ENCODE data around the gene PRAMEF15.
"Not testable (repeated sequence)": the region's sequence is repeated elsewhere in the genome, so short reads cannot be mapped to it uniquely, and the experiment has no call there.

The PRAMEF15 gene

DNA sequence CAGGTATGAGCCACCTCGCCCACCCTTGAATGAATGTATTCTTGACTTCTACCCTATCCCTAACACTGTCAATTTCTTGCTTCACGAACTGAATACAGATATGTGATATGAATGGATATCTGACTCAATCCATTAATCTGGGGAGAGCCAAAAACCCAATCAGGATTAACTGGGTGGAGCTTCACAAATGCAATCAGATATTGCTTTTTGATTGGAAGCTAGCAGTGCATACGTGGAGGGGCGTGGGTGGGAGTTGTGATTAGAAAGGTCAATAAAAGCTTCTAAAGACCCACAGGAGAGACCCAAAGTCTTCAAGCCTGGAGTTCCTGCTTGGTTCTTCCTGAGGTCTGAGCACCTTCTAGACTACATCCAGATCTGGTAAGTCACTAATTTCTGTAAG is at the start of gene PRAMEF15:
Gene PRAMEF15 (plus strand): TSS at position 301 of the 400 bp plus-strand sequence. CDS start 2,827 bp downstream, outside the sequence.
- DNase-seq, result not testable (repeated sequence)

DNA sequence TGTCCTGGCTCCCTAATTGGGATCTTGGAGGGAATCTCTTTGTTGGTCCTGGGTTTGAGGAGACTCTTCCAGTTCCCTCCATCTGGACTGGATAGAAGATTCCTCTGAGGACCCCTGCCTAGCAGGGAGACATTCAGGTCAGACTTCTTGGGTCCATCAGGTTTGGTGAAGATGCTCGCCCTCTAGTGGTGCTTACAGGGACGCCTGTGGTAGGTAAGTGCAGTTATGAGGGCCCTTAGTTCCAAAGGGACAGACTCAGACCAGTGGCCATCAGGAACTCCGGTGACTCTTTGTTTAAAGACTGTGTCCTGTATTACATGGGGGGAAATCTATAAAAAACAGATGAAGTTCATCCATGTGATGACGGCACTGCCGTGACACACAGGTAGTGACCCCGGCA is 38.4 kb upstream of the PRAMEF15 start:
- not testable (repeated sequence) for DNase-seq

DNA sequence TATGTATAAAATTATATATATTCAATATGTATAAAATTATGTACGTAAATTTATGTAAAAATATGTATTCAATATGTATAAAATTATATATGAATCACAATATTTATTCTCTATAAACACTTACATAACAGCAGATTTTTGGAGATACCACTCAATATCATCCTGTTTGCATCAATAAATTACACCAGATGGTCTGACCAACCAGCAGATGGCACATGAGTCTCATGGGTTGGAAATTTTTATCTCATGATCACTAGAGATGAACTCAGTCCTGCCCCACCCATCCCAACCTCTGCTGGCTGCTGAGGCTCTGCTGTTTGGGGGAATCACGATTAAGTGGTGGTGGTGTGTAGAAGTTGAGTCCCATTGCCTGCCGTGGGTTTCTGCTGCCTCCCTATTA is 35.8 kb upstream of the PRAMEF15 start:
- DNase-seq, result not testable (repeated sequence)

- DNase-seq, result not testable (repeated sequence)
Observed at GRCh38 chr1:13285037-13285436, 30.3 kb upstream of the PRAMEF15 start, which contains the start of gene PRAMEF8. Gene PRAMEF8, minus strand, starts transcription at chr1:13285137. Its CDS starts 1,046 bp downstream, at chr1:13284091.

DNA sequence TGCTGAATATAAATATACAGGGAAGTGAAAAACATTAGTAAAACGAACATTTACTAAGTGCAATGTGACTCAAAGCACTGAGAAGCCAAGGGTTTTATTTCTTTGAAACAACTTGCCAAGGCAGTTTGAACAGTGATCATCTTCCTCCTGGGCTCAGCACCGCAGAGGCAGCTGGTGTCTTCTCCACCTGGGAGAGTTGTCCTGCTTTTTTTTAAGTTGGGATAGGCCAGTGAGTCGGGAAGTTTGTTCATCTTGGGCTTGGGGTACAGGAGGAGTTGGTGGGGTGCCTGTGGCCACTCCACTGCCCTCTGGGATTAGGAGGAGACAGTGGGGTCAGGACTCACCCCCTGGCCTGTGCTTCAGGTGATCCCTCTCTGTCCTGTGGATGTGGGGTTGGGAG is 26.4 kb upstream of the PRAMEF15 start:
- DNase-seq, result not testable (repeated sequence)

GRCh38 chr1:13297216-13297931 is 18.0 kb upstream of the PRAMEF15 start:
- DNase-seq, result not testable (repeated sequence)

DNA sequence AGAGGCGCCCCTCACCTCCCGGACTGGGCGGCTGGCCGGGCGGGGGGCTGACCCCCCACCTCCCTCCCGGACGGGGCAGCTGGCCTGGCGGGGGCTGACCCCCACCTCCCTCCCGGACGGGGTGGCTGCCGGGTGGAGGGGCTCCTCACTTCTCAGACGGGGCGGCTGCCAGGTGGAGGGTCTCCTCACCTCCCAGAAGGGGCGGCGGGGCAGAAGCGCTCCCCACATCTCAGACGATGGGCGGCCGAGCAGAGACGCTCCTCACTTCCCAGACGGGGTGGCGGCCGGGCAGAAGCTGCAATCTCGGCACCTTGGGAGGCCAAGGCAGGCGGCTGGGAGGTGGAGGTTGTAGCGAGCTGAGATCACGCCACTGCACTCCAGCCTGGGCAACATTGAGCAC is 16.7 kb upstream of the PRAMEF15 start:
- DNase-seq, result not testable (repeated sequence)

- DNase-seq, result not testable (repeated sequence)
Observed at GRCh38 chr1:13302197-13302596, 13.2 kb upstream of the PRAMEF15 start.

DNA sequence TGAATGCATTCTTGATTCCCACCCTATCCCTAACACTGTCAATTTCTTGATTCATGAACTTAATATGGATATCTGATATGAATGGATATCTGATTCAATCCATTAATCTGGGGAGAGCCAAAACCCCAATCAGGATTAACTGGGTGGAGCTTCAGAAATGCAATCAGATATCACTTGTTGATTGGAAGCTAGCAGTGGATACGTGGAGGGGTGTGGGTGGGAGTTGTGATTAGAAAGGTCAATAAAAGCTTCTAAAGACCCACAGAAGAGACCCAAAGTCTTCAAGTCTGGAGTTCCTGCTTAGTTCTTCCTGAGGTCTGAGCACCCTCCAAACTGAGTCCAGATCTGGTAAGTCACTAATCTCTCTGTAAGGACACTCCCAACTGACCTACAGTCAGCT is 12.1 kb upstream of the PRAMEF15 start, which contains the start of gene PRAMEF33:
Gene PRAMEF33 (plus strand): TSS at position 301 of the 400 bp plus-strand sequence. CDS start 2,416 bp downstream, outside the sequence.
- not testable (repeated sequence) for DNase-seq

- DNase-seq, result not testable (repeated sequence)
Observed at GRCh38 chr1:13342496-13342895, 27.1 kb downstream of the PRAMEF15 start.

- not testable (repeated sequence) for DNase-seq
Observed at GRCh38 chr1:13347034-13347433, 31.7 kb downstream of the PRAMEF15 start, which contains the start of gene PRAMEF14. Gene PRAMEF14, minus strand, starts transcription at chr1:13347134. Its CDS starts 1,820 bp downstream, at chr1:13345314.

- DNase-seq, result not testable (repeated sequence)
Observed at GRCh38 chr1:13353476-13353875, 38.1 kb downstream of the PRAMEF15 start.

DNA sequence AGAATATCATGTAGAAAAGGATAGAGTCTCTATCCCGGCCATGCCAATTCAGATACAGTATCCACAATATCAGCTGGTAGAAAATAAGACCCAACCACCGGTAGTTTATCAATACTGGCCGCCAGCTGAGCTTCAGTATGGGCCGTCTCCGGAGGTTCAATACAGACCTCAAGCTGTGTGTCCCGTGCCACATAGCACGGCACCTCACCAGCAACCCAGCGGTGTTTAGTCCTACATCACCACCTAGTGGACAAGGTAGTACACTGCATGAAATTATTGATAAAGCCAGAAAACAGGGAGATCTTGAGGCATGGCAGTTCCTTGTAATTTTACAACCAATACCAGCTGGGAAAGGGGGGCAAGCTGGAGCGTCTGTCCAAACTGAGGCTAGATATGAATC is 39.1 kb downstream of the PRAMEF15 start:
- DNase-seq, result not testable (repeated sequence)

GRCh38 chr1:13356774-13357173 is 41.4 kb downstream of the PRAMEF15 start:
- DNase-seq, result peak; percentile 19 to 20

DNA sequence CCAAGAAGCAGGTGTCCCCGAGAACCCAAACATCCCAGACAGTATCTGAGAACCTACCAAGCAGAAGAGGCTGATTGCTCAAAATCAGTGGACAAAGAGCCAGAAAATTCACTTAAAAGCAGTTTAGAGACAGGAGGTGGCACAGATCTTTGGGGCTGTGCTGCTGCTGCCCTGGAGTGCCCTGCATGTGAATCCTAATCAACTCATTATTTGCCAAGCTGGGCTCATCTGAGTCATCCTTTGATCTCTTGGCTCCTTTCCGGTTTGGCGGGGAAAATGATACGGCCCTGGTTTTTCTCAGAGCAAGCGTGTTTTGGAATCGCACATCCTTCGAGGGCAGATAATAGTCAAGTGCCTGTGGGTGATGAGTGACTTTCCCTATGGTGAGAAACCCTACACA is 47.0 kb downstream of the PRAMEF15 start:
- DNase-seq, result not testable (repeated sequence)

DNA sequence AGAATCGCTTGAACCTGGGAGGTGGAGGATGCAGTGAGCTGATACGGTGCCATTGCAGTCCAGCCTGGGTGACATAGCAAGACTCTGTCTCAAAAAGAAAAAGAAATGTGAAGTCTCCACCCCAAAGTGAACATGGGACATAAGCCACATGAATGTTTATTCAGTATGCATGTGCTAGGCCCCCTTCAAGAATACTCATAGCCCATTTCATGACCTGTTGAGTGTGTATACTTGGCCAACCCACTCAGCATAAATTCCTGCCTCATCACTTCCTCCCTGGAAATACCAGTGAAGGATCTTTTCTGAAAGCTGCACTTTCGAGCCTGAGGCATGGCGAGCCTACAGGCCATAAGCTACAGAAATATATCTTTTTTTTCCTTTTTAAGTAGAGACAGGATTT is 49.5 kb downstream of the PRAMEF15 start:
- DNase-seq, result not testable (repeated sequence)

DNA sequence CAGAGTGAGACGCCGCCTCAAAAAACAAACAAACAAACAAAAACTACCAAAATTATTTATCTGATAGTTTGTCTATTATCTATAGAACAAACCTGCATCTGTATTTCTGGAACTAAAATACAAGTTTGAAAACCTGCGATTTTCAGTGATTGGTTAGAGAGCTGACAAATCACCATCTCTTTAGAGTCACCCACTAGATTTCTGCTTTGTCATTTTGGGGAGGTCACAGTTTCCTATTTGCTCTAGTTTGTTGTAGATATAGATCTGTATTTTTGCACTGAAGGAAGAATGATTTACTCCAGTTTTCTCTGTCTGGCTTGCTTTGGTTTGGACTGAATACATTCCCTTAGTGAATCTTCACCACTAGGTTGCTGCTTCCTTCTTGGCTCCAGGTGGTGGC is 51.2 kb downstream of the PRAMEF15 start:
- not testable (repeated sequence) for DNase-seq

- DNase-seq, result peak; percentile 51
Observed at GRCh38 chr1:13368544-13368943, 53.2 kb downstream of the PRAMEF15 start.

Measured in activated T-cell treated with anti-CD3 and anti-CD28 coated beads, Interleukin-2, amount 50 U/mL, for 48 hours (primary cell).